Measurements from ENCODE around the gene FRY. TPM values are rescaled to one million over a fixed set of nuclear protein-coding genes. Genes with fewer than 3 reads are reported as not detected.

Gene FRY
- total RNA-seq, 1 experiment from 2014 or later = 5.3 TPM

DNA sequence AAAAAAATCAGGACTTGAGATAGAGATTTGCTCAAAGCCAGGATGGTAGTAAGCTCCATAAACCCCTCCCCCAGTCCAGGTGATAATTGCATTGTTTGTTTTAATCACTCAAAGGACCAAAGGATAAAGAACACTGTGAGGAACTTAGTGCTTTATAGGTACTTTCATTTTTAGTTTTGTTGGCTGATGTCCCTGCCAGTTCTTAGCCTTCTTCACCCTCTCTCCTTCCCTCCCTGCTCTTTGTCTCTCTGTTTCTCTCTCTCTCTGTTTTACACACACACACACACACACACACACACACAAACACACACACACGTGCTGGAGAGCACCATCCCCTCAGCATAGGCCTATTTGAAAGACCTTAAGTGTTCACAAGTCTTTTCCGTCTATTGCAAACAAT is 5.2 kb downstream of the FRY start:
- CTCF ChIA-PET = no interaction called here
- no peak for ATAC-seq
- Mint-ChIP-seq H3K4me3 (no peak overlapping the region), H3K4me1 (peaks cover 29% of the 10 kb centered on the region), H3K27ac (no peak overlapping the region), H3K9me3 (no peaks in the 10 kb centered on the region), H3K27me3 (ENCODE audit: low read depth) (no peaks in the 10 kb centered on the region), H3K36me3 (no peaks in the 10 kb centered on the region)
- DNase-seq (ENCODE audit: low spot score) = no peak
- POLR2A ChIA-PET = no interaction called here
- TF ChIP-seq NR2C2 (CRISPR knock-in tag; IDR thresholded peaks at IDR 0.05) (no peak), FOXJ3 (CRISPR knock-in tag; IDR thresholded peaks at IDR 0.05; ENCODE audit: borderline replicate concordance) (no peak), RORB (CRISPR knock-in tag; IDR thresholded peaks at IDR 0.05) (no peak), TEAD1 (CRISPR knock-in tag; IDR thresholded peaks at IDR 0.05) (no peak), GRHL2 (CRISPR knock-in tag; IDR thresholded peaks at IDR 0.05; ENCODE audit: insufficient replicate concordance, severe bottlenecking) (no peak), SOX15 (CRISPR knock-in tag; IDR thresholded peaks at IDR 0.05) (no peak), NFE2L1 (CRISPR knock-in tag; IDR thresholded peaks at IDR 0.05) (no peak), ZNF138 (CRISPR knock-in tag; conservative IDR thresholded peaks at IDR 0.05) (no peak), PRRX2 (CRISPR knock-in tag; IDR thresholded peaks at IDR 0.05) (no peak), TEAD4 (CRISPR knock-in tag; IDR thresholded peaks at IDR 0.05) (no peak), MYBL2 (CRISPR knock-in tag; IDR thresholded peaks at IDR 0.05) (no peak)

DNA sequence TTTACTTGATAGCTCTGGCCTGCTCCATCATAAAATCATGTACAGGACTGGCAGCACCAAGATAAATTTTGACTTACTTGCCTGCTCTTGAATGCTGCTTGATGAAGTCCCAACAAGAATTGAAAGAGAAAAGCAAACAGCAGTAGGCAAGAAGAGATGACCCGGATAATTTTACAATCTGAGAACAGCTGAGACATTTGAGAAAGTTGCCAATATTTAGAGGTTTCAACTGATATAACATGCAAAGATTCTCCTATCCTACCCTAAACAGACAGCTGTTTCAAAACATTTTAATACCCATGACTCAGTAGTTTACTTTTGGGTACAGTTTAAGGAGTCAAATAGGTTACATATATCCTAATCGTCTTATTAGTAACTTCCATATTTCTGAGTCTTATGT is 5.9 kb downstream of the FRY start:
- Mint-ChIP-seq H3K4me1 (peaks cover 23% of the 10 kb centered on the region), H3K4me3 (no peak overlapping the region), H3K27ac (no peak overlapping the region), H3K9me3 (no peaks in the 10 kb centered on the region), H3K27me3 (ENCODE audit: low read depth) (no peaks in the 10 kb centered on the region), H3K36me3 (no peaks in the 10 kb centered on the region)
- no peak for DNase-seq (ENCODE audit: low spot score)
- ATAC-seq = no peak
- TF ChIP-seq, protein P1, sequence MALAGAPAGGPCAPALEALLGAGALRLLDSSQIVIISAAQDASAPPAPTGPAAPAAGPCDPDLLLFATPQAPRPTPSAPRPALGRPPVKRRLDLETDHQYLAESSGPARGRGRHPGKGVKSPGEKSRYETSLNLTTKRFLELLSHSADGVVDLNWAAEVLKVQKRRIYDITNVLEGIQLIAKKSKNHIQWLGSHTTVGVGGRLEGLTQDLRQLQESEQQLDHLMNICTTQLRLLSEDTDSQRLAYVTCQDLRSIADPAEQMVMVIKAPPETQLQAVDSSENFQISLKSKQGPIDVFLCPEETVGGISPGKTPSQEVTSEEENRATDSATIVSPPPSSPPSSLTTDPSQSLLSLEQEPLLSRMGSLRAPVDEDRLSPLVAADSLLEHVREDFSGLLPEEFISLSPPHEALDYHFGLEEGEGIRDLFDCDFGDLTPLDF (CRISPR knock-in tag; IDR thresholded peaks at IDR 0.05) = no peak
- TF ChIP-seq JUN (CRISPR knock-in tag; IDR thresholded peaks at IDR 0.05) (no peak), ZNF317 (CRISPR knock-in tag; IDR thresholded peaks at IDR 0.05; ENCODE audit: borderline replicate concordance, low read depth) (no peak), CBFB (CRISPR knock-in tag; IDR thresholded peaks at IDR 0.05; ENCODE audit: low read depth) (no peak), NFATC4 (CRISPR knock-in tag; IDR thresholded peaks at IDR 0.05) (no peak), GABPB1 (CRISPR knock-in tag; IDR thresholded peaks at IDR 0.05) (no peak), FOXJ3 (CRISPR knock-in tag; IDR thresholded peaks at IDR 0.05; ENCODE audit: borderline replicate concordance) (no peak), CREB1 (CRISPR knock-in tag; IDR thresholded peaks at IDR 0.05) (no peak), ZNF232 (CRISPR knock-in tag; IDR thresholded peaks at IDR 0.05) (no peak)
- TF ChIP-seq, protein P2, sequence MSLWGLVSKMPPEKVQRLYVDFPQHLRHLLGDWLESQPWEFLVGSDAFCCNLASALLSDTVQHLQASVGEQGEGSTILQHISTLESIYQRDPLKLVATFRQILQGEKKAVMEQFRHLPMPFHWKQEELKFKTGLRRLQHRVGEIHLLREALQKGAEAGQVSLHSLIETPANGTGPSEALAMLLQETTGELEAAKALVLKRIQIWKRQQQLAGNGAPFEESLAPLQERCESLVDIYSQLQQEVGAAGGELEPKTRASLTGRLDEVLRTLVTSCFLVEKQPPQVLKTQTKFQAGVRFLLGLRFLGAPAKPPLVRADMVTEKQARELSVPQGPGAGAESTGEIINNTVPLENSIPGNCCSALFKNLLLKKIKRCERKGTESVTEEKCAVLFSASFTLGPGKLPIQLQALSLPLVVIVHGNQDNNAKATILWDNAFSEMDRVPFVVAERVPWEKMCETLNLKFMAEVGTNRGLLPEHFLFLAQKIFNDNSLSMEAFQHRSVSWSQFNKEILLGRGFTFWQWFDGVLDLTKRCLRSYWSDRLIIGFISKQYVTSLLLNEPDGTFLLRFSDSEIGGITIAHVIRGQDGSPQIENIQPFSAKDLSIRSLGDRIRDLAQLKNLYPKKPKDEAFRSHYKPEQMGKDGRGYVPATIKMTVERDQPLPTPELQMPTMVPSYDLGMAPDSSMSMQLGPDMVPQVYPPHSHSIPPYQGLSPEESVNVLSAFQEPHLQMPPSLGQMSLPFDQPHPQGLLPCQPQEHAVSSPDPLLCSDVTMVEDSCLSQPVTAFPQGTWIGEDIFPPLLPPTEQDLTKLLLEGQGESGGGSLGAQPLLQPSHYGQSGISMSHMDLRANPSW (CRISPR knock-in tag; conservative IDR thresholded peaks at IDR 0.05; ENCODE audit: low read depth) = no peak
- CTCF ChIA-PET = interaction anchor here (1.2 kb wide), 1 partner anchor 128 kb away, joined by 3 read pairs; no protein-coding TSS in a partner anchor
- POLR2A ChIA-PET = no interaction called here

DNA sequence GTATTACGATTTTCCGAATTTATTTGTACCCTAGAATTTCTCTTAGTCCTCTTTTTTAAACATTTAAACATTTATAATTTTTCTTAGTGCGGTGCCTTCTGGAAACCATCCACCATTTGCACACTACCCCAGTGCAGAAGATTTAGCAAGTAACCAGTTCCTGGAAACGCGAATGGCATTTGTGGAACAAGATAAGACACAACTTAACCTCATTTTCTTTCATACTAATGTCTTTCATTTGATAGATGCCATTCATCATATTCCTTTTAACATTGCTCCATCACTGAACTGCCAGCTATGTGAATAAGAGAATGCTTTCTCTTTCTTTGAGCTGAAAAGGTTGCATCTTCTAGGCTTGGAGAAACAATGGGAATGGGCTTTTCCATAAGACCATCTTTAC is 6.8 kb downstream of the FRY start:
- ATAC-seq (no peak), DNase-seq (ENCODE audit: low spot score) (no peak)
- CTCF ChIA-PET = interaction anchor here (1.2 kb wide), 1 partner anchor 128 kb away, joined by 3 read pairs; no protein-coding TSS in a partner anchor
- Mint-ChIP-seq H3K36me3 (no peaks in the 10 kb centered on the region), H3K4me1 (peaks cover 21% of the 10 kb centered on the region), H3K27ac (no peak overlapping the region), H3K27me3 (ENCODE audit: low read depth) (no peaks in the 10 kb centered on the region), H3K9me3 (no peaks in the 10 kb centered on the region), H3K4me3 (no peak overlapping the region)
- POLR2A ChIA-PET = no interaction called here
- no peak for TF ChIP-seq EMX1 (CRISPR knock-in tag; IDR thresholded peaks at IDR 0.05)
- TF ChIP-seq ZNF219 (CRISPR knock-in tag; IDR thresholded peaks at IDR 0.05; ENCODE audit: borderline replicate concordance) = no peak
- TF ChIP-seq TEAD1 (CRISPR knock-in tag; IDR thresholded peaks at IDR 0.05) = no peak
- TF ChIP-seq CREM (CRISPR knock-in tag; IDR thresholded peaks at IDR 0.05) = no peak
- TF ChIP-seq PRRX2 (CRISPR knock-in tag; IDR thresholded peaks at IDR 0.05) = no peak
- TF ChIP-seq, protein P3, sequence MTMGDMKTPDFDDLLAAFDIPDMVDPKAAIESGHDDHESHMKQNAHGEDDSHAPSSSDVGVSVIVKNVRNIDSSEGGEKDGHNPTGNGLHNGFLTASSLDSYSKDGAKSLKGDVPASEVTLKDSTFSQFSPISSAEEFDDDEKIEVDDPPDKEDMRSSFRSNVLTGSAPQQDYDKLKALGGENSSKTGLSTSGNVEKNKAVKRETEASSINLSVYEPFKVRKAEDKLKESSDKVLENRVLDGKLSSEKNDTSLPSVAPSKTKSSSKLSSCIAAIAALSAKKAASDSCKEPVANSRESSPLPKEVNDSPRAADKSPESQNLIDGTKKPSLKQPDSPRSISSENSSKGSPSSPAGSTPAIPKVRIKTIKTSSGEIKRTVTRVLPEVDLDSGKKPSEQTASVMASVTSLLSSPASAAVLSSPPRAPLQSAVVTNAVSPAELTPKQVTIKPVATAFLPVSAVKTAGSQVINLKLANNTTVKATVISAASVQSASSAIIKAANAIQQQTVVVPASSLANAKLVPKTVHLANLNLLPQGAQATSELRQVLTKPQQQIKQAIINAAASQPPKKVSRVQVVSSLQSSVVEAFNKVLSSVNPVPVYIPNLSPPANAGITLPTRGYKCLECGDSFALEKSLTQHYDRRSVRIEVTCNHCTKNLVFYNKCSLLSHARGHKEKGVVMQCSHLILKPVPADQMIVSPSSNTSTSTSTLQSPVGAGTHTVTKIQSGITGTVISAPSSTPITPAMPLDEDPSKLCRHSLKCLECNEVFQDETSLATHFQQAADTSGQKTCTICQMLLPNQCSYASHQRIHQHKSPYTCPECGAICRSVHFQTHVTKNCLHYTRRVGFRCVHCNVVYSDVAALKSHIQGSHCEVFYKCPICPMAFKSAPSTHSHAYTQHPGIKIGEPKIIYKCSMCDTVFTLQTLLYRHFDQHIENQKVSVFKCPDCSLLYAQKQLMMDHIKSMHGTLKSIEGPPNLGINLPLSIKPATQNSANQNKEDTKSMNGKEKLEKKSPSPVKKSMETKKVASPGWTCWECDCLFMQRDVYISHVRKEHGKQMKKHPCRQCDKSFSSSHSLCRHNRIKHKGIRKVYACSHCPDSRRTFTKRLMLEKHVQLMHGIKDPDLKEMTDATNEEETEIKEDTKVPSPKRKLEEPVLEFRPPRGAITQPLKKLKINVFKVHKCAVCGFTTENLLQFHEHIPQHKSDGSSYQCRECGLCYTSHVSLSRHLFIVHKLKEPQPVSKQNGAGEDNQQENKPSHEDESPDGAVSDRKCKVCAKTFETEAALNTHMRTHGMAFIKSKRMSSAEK (CRISPR knock-in tag; IDR thresholded peaks at IDR 0.05; ENCODE audit: borderline replicate concordance) = no peak
- TF ChIP-seq TEAD4 (CRISPR knock-in tag; IDR thresholded peaks at IDR 0.05) = no peak
- TF ChIP-seq, protein P4, sequence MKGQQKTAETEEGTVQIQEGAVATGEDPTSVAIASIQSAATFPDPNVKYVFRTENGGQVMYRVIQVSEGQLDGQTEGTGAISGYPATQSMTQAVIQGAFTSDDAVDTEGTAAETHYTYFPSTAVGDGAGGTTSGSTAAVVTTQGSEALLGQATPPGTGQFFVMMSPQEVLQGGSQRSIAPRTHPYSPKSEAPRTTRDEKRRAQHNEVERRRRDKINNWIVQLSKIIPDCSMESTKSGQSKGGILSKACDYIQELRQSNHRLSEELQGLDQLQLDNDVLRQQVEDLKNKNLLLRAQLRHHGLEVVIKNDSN (CRISPR knock-in tag; IDR thresholded peaks at IDR 0.05) = no peak
- no peak for TF ChIP-seq FOXK1 (CRISPR knock-in tag; IDR thresholded peaks at IDR 0.05)

Measured in WTC11 (cell line).